ENCODE data around the gene KIF18B. TPM values are rescaled to one million over a fixed set of nuclear protein-coding genes. Genes with fewer than 3 reads are reported as not detected.

Gene KIF18B
- total and polyA plus RNA-seq, 2 of the 13 experiments (the other 11 are each of a cell fraction or from before 2014, with no cell fraction given), result 15.2 to 15.3 TPM

GRCh38 chr17:44919885-44920564 lies 27.5 kb downstream of the KIF18B start (continued):
- no peak for TF ChIP-seq GLMP (CRISPR knock-in tag; IDR thresholded peaks at IDR 0.05; ENCODE audit: borderline replicate concordance)
- no peak for TF ChIP-seq NR2F2 (IDR thresholded peaks at IDR 0.05; ENCODE audit: borderline replicate concordance, low read depth)
- TF ChIP-seq HMG20A (CRISPR knock-in tag; IDR thresholded peaks at IDR 0.05; ENCODE audit: borderline replicate concordance), result no peak
- no peak for TF ChIP-seq POLR2AphosphoS2 (IDR thresholded peaks at IDR 0.05; ENCODE audit: low read depth, low read length)
- TF ChIP-seq ZKSCAN1 (IDR thresholded peaks at IDR 0.05; ENCODE audit: low read length), result no peak
- no peak for TF ChIP-seq SMAD9 (CRISPR knock-in tag; IDR thresholded peaks at IDR 0.05)
- TF ChIP-seq ZNF839 (CRISPR knock-in tag; IDR thresholded peaks at IDR 0.05; ENCODE audit: borderline replicate concordance), result no peak
- no peak for TF ChIP-seq RXRB (CRISPR knock-in tag; IDR thresholded peaks at IDR 0.05; ENCODE audit: borderline replicate concordance)
- TF ChIP-seq XRCC5 (optimal IDR thresholded peaks at IDR 0.05; ENCODE audit: low read length), result peak; percentile 75
- TF ChIP-seq GATAD2A (CRISPR knock-in tag; IDR thresholded peaks at IDR 0.05), result peak; percentile 62
- TF ChIP-seq ZNF329 (CRISPR knock-in tag; IDR thresholded peaks at IDR 0.05; ENCODE audit: low read depth), result no peak
- TF ChIP-seq NRL (CRISPR knock-in tag; IDR thresholded peaks at IDR 0.05; ENCODE audit: borderline replicate concordance), result no peak
- no peak for TF ChIP-seq POLR2G (IDR thresholded peaks at IDR 0.05; ENCODE audit: low read depth, low read length)
- TF ChIP-seq FOXC1 (CRISPR knock-in tag; IDR thresholded peaks at IDR 0.05; ENCODE audit: borderline replicate concordance), result 0 out of 2 replicates have a peak, but pooled peaks have one; percentile 53
- TF ChIP-seq RARG (CRISPR knock-in tag; IDR thresholded peaks at IDR 0.05; ENCODE audit: low read depth), result no peak
- TF ChIP-seq, protein P1, sequence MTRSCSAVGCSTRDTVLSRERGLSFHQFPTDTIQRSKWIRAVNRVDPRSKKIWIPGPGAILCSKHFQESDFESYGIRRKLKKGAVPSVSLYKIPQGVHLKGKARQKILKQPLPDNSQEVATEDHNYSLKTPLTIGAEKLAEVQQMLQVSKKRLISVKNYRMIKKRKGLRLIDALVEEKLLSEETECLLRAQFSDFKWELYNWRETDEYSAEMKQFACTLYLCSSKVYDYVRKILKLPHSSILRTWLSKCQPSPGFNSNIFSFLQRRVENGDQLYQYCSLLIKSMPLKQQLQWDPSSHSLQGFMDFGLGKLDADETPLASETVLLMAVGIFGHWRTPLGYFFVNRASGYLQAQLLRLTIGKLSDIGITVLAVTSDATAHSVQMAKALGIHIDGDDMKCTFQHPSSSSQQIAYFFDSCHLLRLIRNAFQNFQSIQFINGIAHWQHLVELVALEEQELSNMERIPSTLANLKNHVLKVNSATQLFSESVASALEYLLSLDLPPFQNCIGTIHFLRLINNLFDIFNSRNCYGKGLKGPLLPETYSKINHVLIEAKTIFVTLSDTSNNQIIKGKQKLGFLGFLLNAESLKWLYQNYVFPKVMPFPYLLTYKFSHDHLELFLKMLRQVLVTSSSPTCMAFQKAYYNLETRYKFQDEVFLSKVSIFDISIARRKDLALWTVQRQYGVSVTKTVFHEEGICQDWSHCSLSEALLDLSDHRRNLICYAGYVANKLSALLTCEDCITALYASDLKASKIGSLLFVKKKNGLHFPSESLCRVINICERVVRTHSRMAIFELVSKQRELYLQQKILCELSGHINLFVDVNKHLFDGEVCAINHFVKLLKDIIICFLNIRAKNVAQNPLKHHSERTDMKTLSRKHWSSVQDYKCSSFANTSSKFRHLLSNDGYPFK (CRISPR knock-in tag; IDR thresholded peaks at IDR 0.05; ENCODE audit: borderline replicate concordance), result no peak
- no peak for TF ChIP-seq DZIP1 (CRISPR knock-in tag; IDR thresholded peaks at IDR 0.05)
- no peak for TF ChIP-seq ZNF431 (CRISPR knock-in tag; IDR thresholded peaks at IDR 0.05; ENCODE audit: borderline replicate concordance, low read depth)
- TF ChIP-seq THRA (CRISPR knock-in tag; IDR thresholded peaks at IDR 0.05; ENCODE audit: borderline replicate concordance), result 0 out of 2 replicates have a peak, but pooled peaks have one; percentile 16
